ENCODE data around the gene PITPNM3. TPM values are rescaled to one million over a fixed set of nuclear protein-coding genes. Genes with fewer than 3 reads are reported as not detected.

PITPNM3 gene
- total RNA-seq, 1 experiment from 2014 or later = 0.44 TPM

DNA sequence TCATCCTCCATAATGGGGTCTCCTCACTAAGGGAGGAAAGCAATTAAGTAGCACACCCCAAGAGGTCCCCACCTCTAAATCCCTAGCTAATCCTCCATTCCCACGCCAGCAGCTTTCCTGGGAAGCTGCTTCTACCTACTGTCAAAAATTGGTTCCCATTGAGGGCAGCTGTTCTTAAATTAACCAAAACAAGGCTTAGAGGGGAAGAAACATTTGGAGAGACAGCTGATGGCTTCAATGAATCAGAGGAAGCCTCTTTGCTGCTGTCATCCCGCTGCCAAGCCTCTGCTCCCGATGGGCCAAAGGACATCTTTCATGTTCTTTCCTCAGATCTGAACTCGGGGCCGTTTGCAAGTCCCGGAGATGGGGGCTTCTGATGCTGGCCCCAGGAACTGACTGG lies 148.1 kb downstream of the PITPNM3 start:
- ATAC-seq (no peak), DNase-seq (ENCODE audit: low read depth, low spot score) (no peak)
- Histone ChIP-seq H3K4me1 (ENCODE audit: control insufficient read depth, insufficient read depth, low read length) (no peaks in the 10 kb centered on the region), H3K27ac (ENCODE audit: low read length) (no peak overlapping the region), H3K27me3 (ENCODE audit: control insufficient read depth, insufficient read depth, low read length) (peaks cover 3% of the 10 kb centered on the region; the same call in 1 of the 2 replicates), H3K36me3 (ENCODE audit: control insufficient read depth, insufficient read depth, low read length) (no peaks in the 10 kb centered on the region), H3K9me3 (ENCODE audit: control insufficient read depth, insufficient read depth, low read depth, low read length) (no peaks in the 10 kb centered on the region), H3K4me3 (ENCODE audit: low read depth in 2 of 2, low read length in 2 of 2) (no peak overlapping the region)
- CTCF ChIA-PET = no interaction called here
- POLR2A ChIA-PET = no interaction called here
- intact Hi-C loops (cut with micrococcal nuclease; ENCODE audit: unreplicated experiment) (no loop called here), in situ Hi-C loops (cut with HindIII; ENCODE audit: low pct_unique_long_range_greater_than_20kb, low sequenced_read_pairs) (no loop called here)
- TF ChIP-seq, protein P1, sequence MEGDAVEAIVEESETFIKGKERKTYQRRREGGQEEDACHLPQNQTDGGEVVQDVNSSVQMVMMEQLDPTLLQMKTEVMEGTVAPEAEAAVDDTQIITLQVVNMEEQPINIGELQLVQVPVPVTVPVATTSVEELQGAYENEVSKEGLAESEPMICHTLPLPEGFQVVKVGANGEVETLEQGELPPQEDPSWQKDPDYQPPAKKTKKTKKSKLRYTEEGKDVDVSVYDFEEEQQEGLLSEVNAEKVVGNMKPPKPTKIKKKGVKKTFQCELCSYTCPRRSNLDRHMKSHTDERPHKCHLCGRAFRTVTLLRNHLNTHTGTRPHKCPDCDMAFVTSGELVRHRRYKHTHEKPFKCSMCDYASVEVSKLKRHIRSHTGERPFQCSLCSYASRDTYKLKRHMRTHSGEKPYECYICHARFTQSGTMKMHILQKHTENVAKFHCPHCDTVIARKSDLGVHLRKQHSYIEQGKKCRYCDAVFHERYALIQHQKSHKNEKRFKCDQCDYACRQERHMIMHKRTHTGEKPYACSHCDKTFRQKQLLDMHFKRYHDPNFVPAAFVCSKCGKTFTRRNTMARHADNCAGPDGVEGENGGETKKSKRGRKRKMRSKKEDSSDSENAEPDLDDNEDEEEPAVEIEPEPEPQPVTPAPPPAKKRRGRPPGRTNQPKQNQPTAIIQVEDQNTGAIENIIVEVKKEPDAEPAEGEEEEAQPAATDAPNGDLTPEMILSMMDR (IDR thresholded peaks at IDR 0.05) = no peak
- TF ChIP-seq, protein P2, sequence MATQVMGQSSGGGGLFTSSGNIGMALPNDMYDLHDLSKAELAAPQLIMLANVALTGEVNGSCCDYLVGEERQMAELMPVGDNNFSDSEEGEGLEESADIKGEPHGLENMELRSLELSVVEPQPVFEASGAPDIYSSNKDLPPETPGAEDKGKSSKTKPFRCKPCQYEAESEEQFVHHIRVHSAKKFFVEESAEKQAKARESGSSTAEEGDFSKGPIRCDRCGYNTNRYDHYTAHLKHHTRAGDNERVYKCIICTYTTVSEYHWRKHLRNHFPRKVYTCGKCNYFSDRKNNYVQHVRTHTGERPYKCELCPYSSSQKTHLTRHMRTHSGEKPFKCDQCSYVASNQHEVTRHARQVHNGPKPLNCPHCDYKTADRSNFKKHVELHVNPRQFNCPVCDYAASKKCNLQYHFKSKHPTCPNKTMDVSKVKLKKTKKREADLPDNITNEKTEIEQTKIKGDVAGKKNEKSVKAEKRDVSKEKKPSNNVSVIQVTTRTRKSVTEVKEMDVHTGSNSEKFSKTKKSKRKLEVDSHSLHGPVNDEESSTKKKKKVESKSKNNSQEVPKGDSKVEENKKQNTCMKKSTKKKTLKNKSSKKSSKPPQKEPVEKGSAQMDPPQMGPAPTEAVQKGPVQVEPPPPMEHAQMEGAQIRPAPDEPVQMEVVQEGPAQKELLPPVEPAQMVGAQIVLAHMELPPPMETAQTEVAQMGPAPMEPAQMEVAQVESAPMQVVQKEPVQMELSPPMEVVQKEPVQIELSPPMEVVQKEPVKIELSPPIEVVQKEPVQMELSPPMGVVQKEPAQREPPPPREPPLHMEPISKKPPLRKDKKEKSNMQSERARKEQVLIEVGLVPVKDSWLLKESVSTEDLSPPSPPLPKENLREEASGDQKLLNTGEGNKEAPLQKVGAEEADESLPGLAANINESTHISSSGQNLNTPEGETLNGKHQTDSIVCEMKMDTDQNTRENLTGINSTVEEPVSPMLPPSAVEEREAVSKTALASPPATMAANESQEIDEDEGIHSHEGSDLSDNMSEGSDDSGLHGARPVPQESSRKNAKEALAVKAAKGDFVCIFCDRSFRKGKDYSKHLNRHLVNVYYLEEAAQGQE (IDR thresholded peaks at IDR 0.05; ENCODE audit: insufficient read depth in 1 of 2, low read depth in 2 of 2, low read length in 1 of 2) = no peak
- TF ChIP-seq SIN3A (IDR thresholded peaks at IDR 0.05; ENCODE audit: borderline replicate concordance, insufficient read depth, low read depth, low read length) (no peak), POLR2AphosphoS5 (IDR thresholded peaks at IDR 0.05; ENCODE audit: low read depth, low read length) (no peak), TCF7L2 (IDR thresholded peaks at IDR 0.05; ENCODE audit: low read depth, low read length) (no peak)
- no TSS peak for BruUV-seq (replicated peaks)

GRCh38 chr17:6402258-6402657 lies 154.1 kb downstream of the PITPNM3 start:
- H3K27me3 ChIP-seq (ENCODE audit: control insufficient read depth, insufficient read depth, low read length) = peaks cover 4% of the 10 kb centered on the region
- intact Hi-C loops (cut with micrococcal nuclease; ENCODE audit: unreplicated experiment) = no loop called here
- in situ Hi-C loops (cut with HindIII; ENCODE audit: low pct_unique_long_range_greater_than_20kb, low sequenced_read_pairs) = no loop called here
- no peak overlapping the region for H3K4me3 ChIP-seq (ENCODE audit: low read depth in 2 of 2, low read length in 2 of 2)
- DNase-seq (ENCODE audit: low read depth, low spot score) (no peak), ATAC-seq (no peak)
- TF ChIP-seq, protein P1 (IDR thresholded peaks at IDR 0.05) = no peak
- TF ChIP-seq TCF7L2 (IDR thresholded peaks at IDR 0.05; ENCODE audit: low read depth, low read length) (no peak), SIN3A (IDR thresholded peaks at IDR 0.05; ENCODE audit: borderline replicate concordance, insufficient read depth, low read depth, low read length) (no peak), POLR2AphosphoS5 (IDR thresholded peaks at IDR 0.05; ENCODE audit: low read depth, low read length) (no peak)
- TF ChIP-seq, protein P2 (IDR thresholded peaks at IDR 0.05; ENCODE audit: insufficient read depth in 1 of 2, low read depth in 2 of 2, low read length in 1 of 2) = no peak
- no peaks in the 10 kb centered on the region for H3K36me3 ChIP-seq (ENCODE audit: control insufficient read depth, insufficient read depth, low read length)
- no TSS peak for BruUV-seq (replicated peaks)
- CTCF ChIA-PET = no interaction called here
- H3K27ac ChIP-seq (ENCODE audit: low read length) = no peak overlapping the region
- H3K9me3 ChIP-seq (ENCODE audit: control insufficient read depth, insufficient read depth, low read depth, low read length) = no peaks in the 10 kb centered on the region
- POLR2A ChIA-PET = interaction anchor here (0.6 kb wide), 1 partner anchor 11 kb away, joined by 3 read pairs; no protein-coding TSS in a partner anchor
- no peaks in the 10 kb centered on the region for H3K4me1 ChIP-seq (ENCODE audit: control insufficient read depth, insufficient read depth, low read length)
